SK-N-SH (cell line): ENCODE data around the gene TBC1D2B. TPM values are rescaled to one million over a fixed set of nuclear protein-coding genes. Genes with fewer than 3 reads are reported as not detected.

Experiments used
- CTCF ChIA-PET: fragments of 300-600, 350-600 bp; formaldehyde crosslinking; extraction: SDS; loops from one replicate; lab custom pipeline; 2021; lab: Yijun Ruan, JAX
- POLR2A ChIA-PET: fragments of 350-600 bp; sonication (Branson Sonifier 250); formaldehyde crosslinking; extraction: SDS; loops from one replicate; lab custom pipeline; 2020; ENCODE audit warnings: antibody characterized with exemption, inconsistent platforms; lab: Yijun Ruan, JAX
- DNase-seq: peaks from one replicate; pipeline ENCODE4 v3.0.0; 2012
- H2AFZ ChIP-seq: fragments of 200-600 bp; sonication (generic); 2 replicates; pipeline ENCODE4 v1.8.1; 2016; ENCODE audit warnings: antibody characterized with exemption, mild to moderate bottlenecking, low read depth
- H3F3A ChIP-seq: fragments of 200-600 bp; sonication (generic); replicated peaks from 2 replicates; pipeline ENCODE3; 2016; ENCODE audit warnings: antibody characterized with exemption, mild to moderate bottlenecking; ENCODE audit not compliant: insufficient read depth
- H3K27ac ChIP-seq, 2 experiments: fragments of 200-500 bp in 1 of 2; fragments of 200-600 bp in 1 of 2; sonication (Bioruptor generic) in 1 of 2; sonication (generic), shearing (Covaris generic) in 1 of 2; 2 replicates each; pipeline versions ENCODE4 v1.5.1 to v1.6.1; 2014 to 2016; ENCODE audit warnings: low read depth in 2 of 2, inconsistent platforms in 1 of 2, low read length in 1 of 2, mild to moderate bottlenecking in 1 of 2, mixed read lengths in 1 of 2
- H3K27me3 ChIP-seq: fragments of 200-600 bp; sonication (generic), shearing (Covaris generic); 2 replicates; pipeline ENCODE4 v1.6.1; 2016; ENCODE audit warnings: mixed run types; ENCODE audit not compliant: insufficient read depth
- H3K36me3 ChIP-seq, 2 experiments: fragments of 200-500 bp in 1 of 2; fragments of 200-600 bp in 1 of 2; sonication (Bioruptor generic) in 1 of 2; sonication (generic) in 1 of 2; replicated peaks in 1 of 2; 2 replicates each; pipeline versions ENCODE3 to v1.5.1; 2014 to 2016; ENCODE audit warnings: low read length in 1 of 2, mild to moderate bottlenecking in 1 of 2; ENCODE audit not compliant: insufficient read depth in 2 of 2, control insufficient read depth in 1 of 2
- H3K4me1 ChIP-seq, 2 experiments: fragments of 200-500 bp in 1 of 2; fragments of 200-600 bp in 1 of 2; sonication (Bioruptor generic) in 1 of 2; sonication (generic), shearing (Covaris generic) in 1 of 2; 2 replicates each; pipeline versions ENCODE4 v1.5.1 to v1.6.1; 2014 to 2016; ENCODE audit warnings: low read depth in 1 of 2, low read length in 1 of 2, mixed run types in 1 of 2; ENCODE audit not compliant: insufficient read depth in 2 of 2, control insufficient read depth in 1 of 2
- H3K4me2 ChIP-seq: fragments of 200-600 bp; sonication (generic), shearing (Covaris generic); 2 replicates; pipeline ENCODE4 v1.6.1; 2017; ENCODE audit warnings: mixed run types
- H3K4me3 ChIP-seq, 2 experiments: fragments of 200-500 bp in 1 of 2; fragments of 200-600 bp in 1 of 2; sonication (Bioruptor generic) in 1 of 2; sonication (generic), shearing (Covaris generic) in 1 of 2; 2 replicates each; pipeline versions ENCODE4 v1.5.1 to v1.8.1; 2014 to 2016; ENCODE audit warnings: low read depth in 2 of 2, inconsistent platforms in 1 of 2, low read length in 1 of 2, mild to moderate bottlenecking in 1 of 2, mixed read lengths in 1 of 2, moderate library complexity in 1 of 2
- H3K79me2 ChIP-seq: fragments of 200-600 bp; sonication (generic); 2 replicates; pipeline ENCODE4 v1.8.1; 2017; ENCODE audit warnings: mild to moderate bottlenecking; ENCODE audit not compliant: insufficient read depth
- H3K9ac ChIP-seq: fragments of 200-600 bp; sonication (generic); 2 replicates; pipeline ENCODE4 v1.6.1; 2017; ENCODE audit warnings: mixed run types
- H3K9me2 ChIP-seq: fragments of 200-600 bp; sonication (generic); 2 replicates; pipeline ENCODE4 v1.6.1; 2017; ENCODE audit warnings: mixed run types
- H3K9me3 ChIP-seq: fragments of 200-600 bp; sonication (generic); 2 replicates; pipeline ENCODE4 v1.6.1; 2017; ENCODE audit warnings: mixed run types, mild to moderate bottlenecking, moderate library complexity
- H4K20me1 ChIP-seq: fragments of 200-600 bp; sonication (generic); 2 replicates; pipeline ENCODE4 v1.6.1; 2017; ENCODE audit warnings: mild to moderate bottlenecking, mixed run types; ENCODE audit not compliant: insufficient read depth
- ELF1 ChIP-seq: IDR thresholded peaks from 2 replicates; pipeline ENCODE4 v1.4.0; 2012
- EZH2phosphoT487 ChIP-seq: fragments of 200-600 bp; sonication (generic); IDR thresholded peaks from 2 replicates; pipeline ENCODE4 v1.6.1; 2017; ENCODE audit warnings: low read depth, mixed run types, mild to moderate bottlenecking, antibody characterized with exemption, moderate library complexity, borderline replicate concordance
- GATA2 ChIP-seq: sonication (generic); formaldehyde crosslinking; IDR thresholded peaks from 2 replicates; pipeline ENCODE4 v1.5.0; 2020; ENCODE audit warnings: mild to moderate bottlenecking, missing genetic modification reagents
- POLR2AphosphoS5 ChIP-seq: IDR thresholded peaks from 2 replicates; pipeline ENCODE4 v1.6.1; 2012; ENCODE audit warnings: low read depth, low read length
- TCF12 ChIP-seq: IDR thresholded peaks from 2 replicates; pipeline ENCODE4 v1.4.0; 2012
- TEAD4 ChIP-seq: IDR thresholded peaks from 2 replicates; pipeline ENCODE4 v1.4.0; 2012; ENCODE audit warnings: mild to moderate bottlenecking, borderline replicate concordance; ENCODE audit not compliant: insufficient read depth
- USF2 ChIP-seq: fragments of 150-350 bp; IDR thresholded peaks from 2 replicates; pipeline ENCODE4 v1.6.1; 2017; ENCODE audit warnings: antibody characterized with exemption, low read length, low read depth, borderline replicate concordance
- WGBS: methylation state at CpG from one replicate; pipeline ENCODE4 v1.1.6; 2017; ENCODE audit warnings: low lambda C conversion rate; 5-methylcytosine and 5-hydroxymethylcytosine counted together
- polyA plus RNA-seq, 3 experiments: library from polyadenylated mRNA; depleted of rRNA; stranded (reverse); fragments of >200 nt; gene quantifications; 2 replicates each; pipeline ENCODE4 v1.2.3, GENCODE V29; 2012
- TF ChIP-seq, protein P1 (sequence below): fragments of 150-350 bp; IDR thresholded peaks from 2 replicates; pipeline ENCODE4 v1.6.1; 2016; ENCODE audit warnings: mild to moderate bottlenecking, low read depth, low read length
- TF ChIP-seq, protein P2 (sequence below): IDR thresholded peaks from 2 replicates; pipeline ENCODE4 v1.6.1; 2012; ENCODE audit warnings: mild to moderate bottlenecking, low read depth, low read length, moderate library complexity
- TF ChIP-seq, protein P3 (sequence below): IDR thresholded peaks from 2 replicates; pipeline ENCODE4 v1.4.0; 2012; ENCODE audit warnings: low read depth, borderline replicate concordance

TBC1D2B gene
- polyA plus RNA-seq, 1 of the 3 experiments (the other 2 are of a cell fraction), result 19.0 TPM

DNA sequence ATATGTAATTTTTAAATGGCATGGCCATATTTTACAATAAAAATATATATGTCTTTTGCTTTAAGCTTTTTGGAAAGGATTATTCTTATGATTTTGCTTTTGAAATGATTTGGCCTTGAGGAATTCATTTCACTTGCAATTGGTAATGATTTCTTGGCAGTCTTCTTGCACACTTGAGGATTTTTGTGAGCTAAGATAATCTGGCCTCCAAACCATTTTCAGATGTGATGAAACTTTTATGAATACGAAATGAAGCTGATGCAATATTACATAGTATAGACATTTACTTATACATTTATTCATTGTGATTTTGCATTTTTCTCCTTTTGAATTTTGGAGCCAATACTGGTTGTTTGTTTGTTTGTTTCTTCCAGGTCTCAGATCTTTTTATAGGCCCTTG lies 8.4 kb upstream of the TBC1D2B start (continued):
- TF ChIP-seq, protein P1, sequence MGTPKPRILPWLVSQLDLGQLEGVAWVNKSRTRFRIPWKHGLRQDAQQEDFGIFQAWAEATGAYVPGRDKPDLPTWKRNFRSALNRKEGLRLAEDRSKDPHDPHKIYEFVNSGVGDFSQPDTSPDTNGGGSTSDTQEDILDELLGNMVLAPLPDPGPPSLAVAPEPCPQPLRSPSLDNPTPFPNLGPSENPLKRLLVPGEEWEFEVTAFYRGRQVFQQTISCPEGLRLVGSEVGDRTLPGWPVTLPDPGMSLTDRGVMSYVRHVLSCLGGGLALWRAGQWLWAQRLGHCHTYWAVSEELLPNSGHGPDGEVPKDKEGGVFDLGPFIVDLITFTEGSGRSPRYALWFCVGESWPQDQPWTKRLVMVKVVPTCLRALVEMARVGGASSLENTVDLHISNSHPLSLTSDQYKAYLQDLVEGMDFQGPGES, result no peak
- TF ChIP-seq TCF12, result peak; percentile 76
- TF ChIP-seq USF2, result no peak
- TF ChIP-seq, all 33 proteins: peak for 5

GRCh38 chr15:78084449-78084750 lies 6.9 kb upstream of the TBC1D2B start:
- H3K9me3 ChIP-seq, result no peaks in the 10 kb centered on the region
- H3K4me1 ChIP-seq, result peaks cover 13 to 20% of the 10 kb centered on the region in 2 experiments; a peak in 3 of 4 replicates
- no peak overlapping the region for H3K4me3 ChIP-seq
- no peak overlapping the region for H3K4me2 ChIP-seq
- no peak overlapping the region for H3K9ac ChIP-seq
- ChIA-PET POLR2A (interaction anchor here (1.4 kb wide), 1 partner anchor 17 kb away, joined by 3 read pairs; no protein-coding TSS in a partner anchor), CTCF (interaction anchor here (1.6 kb wide), 1 partner anchor 117 kb away, joined by 5 read pairs; no protein-coding TSS in a partner anchor)
- no peak for DNase-seq
- 93% methylated on average over 5 of the region's 5 CpGs for WGBS
- no peaks in the 10 kb centered on the region for H4K20me1 ChIP-seq
- no peaks in the 10 kb centered on the region for H3F3A ChIP-seq
- H3K9me2 ChIP-seq, result no peaks in the 10 kb centered on the region
- no peaks in the 10 kb centered on the region for H3K79me2 ChIP-seq
- TF ChIP-seq, protein P2, sequence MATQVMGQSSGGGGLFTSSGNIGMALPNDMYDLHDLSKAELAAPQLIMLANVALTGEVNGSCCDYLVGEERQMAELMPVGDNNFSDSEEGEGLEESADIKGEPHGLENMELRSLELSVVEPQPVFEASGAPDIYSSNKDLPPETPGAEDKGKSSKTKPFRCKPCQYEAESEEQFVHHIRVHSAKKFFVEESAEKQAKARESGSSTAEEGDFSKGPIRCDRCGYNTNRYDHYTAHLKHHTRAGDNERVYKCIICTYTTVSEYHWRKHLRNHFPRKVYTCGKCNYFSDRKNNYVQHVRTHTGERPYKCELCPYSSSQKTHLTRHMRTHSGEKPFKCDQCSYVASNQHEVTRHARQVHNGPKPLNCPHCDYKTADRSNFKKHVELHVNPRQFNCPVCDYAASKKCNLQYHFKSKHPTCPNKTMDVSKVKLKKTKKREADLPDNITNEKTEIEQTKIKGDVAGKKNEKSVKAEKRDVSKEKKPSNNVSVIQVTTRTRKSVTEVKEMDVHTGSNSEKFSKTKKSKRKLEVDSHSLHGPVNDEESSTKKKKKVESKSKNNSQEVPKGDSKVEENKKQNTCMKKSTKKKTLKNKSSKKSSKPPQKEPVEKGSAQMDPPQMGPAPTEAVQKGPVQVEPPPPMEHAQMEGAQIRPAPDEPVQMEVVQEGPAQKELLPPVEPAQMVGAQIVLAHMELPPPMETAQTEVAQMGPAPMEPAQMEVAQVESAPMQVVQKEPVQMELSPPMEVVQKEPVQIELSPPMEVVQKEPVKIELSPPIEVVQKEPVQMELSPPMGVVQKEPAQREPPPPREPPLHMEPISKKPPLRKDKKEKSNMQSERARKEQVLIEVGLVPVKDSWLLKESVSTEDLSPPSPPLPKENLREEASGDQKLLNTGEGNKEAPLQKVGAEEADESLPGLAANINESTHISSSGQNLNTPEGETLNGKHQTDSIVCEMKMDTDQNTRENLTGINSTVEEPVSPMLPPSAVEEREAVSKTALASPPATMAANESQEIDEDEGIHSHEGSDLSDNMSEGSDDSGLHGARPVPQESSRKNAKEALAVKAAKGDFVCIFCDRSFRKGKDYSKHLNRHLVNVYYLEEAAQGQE, result no peak
- TF ChIP-seq, protein P3, sequence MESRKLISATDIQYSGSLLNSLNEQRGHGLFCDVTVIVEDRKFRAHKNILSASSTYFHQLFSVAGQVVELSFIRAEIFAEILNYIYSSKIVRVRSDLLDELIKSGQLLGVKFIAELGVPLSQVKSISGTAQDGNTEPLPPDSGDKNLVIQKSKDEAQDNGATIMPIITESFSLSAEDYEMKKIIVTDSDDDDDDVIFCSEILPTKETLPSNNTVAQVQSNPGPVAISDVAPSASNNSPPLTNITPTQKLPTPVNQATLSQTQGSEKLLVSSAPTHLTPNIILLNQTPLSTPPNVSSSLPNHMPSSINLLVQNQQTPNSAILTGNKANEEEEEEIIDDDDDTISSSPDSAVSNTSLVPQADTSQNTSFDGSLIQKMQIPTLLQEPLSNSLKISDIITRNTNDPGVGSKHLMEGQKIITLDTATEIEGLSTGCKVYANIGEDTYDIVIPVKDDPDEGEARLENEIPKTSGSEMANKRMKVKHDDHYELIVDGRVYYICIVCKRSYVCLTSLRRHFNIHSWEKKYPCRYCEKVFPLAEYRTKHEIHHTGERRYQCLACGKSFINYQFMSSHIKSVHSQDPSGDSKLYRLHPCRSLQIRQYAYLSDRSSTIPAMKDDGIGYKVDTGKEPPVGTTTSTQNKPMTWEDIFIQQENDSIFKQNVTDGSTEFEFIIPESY, result no peak
- TF ChIP-seq EZH2phosphoT487, result no peak
- TF ChIP-seq, protein P1, result no peak
- TF ChIP-seq ELF1, result no peak
- TF ChIP-seq TEAD4, result no peak
- TF ChIP-seq GATA2, result no peak
- no peak for TF ChIP-seq POLR2AphosphoS5
- no peak for TF ChIP-seq USF2
- H2AFZ ChIP-seq, result no peak overlapping the region
- H3K27me3 ChIP-seq, result no peaks in the 10 kb centered on the region
- peak overlapping the region in 1 of 2 experiments; percentile 6; a peak in 1 of 4 replicates for H3K27ac ChIP-seq
- H3K36me3 ChIP-seq, result no peaks in the 10 kb centered on the region
